HG02763 (cell line): ENCODE data around the gene SIRT7.
A peak's percentile ranks its signal among the peaks of the same experiment; 100 is the strongest.

Experiments
- ATAC-seq: cut with Tn5 transposase; IDR thresholded peaks from one replicate; pipeline ENCODE4 v1.9.1; 2021; ENCODE audit warnings: mild to moderate bottlenecking, moderate library complexity; ENCODE audit not compliant: unreplicated experiment

Gene SIRT7

GRCh38 chr17:81890447-81891302 lies 27.3 kb downstream of the SIRT7 start:
- ATAC-seq, result peak; percentile 17

- no peak for ATAC-seq
Observed at GRCh38 chr17:81889602-81890001, 28.4 kb downstream of the SIRT7 start.

GRCh38 chr17:81888988-81889595 lies 28.9 kb downstream of the SIRT7 start:
- no peak for ATAC-seq

- no peak for ATAC-seq
Observed at GRCh38 chr17:81888105-81888987, 29.6 kb downstream of the SIRT7 start.

GRCh38 chr17:81885869-81886548 lies 32.0 kb downstream of the SIRT7 start:
- ATAC-seq, result no peak

- no peak for ATAC-seq
Observed at GRCh38 chr17:81885454-81885853, 32.5 kb downstream of the SIRT7 start.

- ATAC-seq, result no peak
Observed at GRCh38 chr17:81884968-81885367, 33.0 kb downstream of the SIRT7 start.

- ATAC-seq, result no peak
Observed at GRCh38 chr17:81884520-81884919, 33.5 kb downstream of the SIRT7 start.

- ATAC-seq, result no peak
Observed at GRCh38 chr17:81879121-81879520, 38.9 kb downstream of the SIRT7 start.

- no peak for ATAC-seq
Observed at GRCh38 chr17:81878294-81878693, 39.7 kb downstream of the SIRT7 start.

GRCh38 chr17:81877569-81877968 lies 40.4 kb downstream of the SIRT7 start:
- no peak for ATAC-seq

- peak; percentile 50 for ATAC-seq
Observed at GRCh38 chr17:81871387-81872230, 46.4 kb downstream of the SIRT7 start.

- ATAC-seq, result peak; percentile 20
Observed at GRCh38 chr17:81870981-81871386, 47.0 kb downstream of the SIRT7 start, which contains the start of gene ARHGDIA. Gene ARHGDIA (minus strand): TSS chr17:81871337. CDS start chr17:81869930, 1,407 bp downstream.

- ATAC-seq, result peak; percentile 8
Observed at GRCh38 chr17:81870131-81870980, 47.6 kb downstream of the SIRT7 start.

GRCh38 chr17:81869221-81870130 lies 48.5 kb downstream of the SIRT7 start:
- no peak for ATAC-seq

GRCh38 chr17:81868674-81869220 lies 49.2 kb downstream of the SIRT7 start:
- ATAC-seq, result no peak

GRCh38 chr17:81867991-81868673 lies 49.8 kb downstream of the SIRT7 start:
- ATAC-seq, result no peak
